ENCODE data around the gene LDLRAD3. TPM values are rescaled to one million over a fixed set of nuclear protein-coding genes. Genes with fewer than 3 reads are reported as not detected.

Gene LDLRAD3
- total RNA-seq, 1 donor from 2014 or later, result 28.5 TPM

GRCh38 chr11:36195496-36196354, 251.9 kb downstream of the LDLRAD3 start:
- no peak for DNase-seq (ENCODE audit: low spot score)
- Mint-ChIP-seq H3K4me3 (ENCODE audit: unreplicated experiment) (no peak overlapping the region), H3K9me3 (ENCODE audit: unreplicated experiment) (no peaks in the 10 kb centered on the region), H3K27ac (ENCODE audit: unreplicated experiment) (no peak overlapping the region), H3K4me1 (ENCODE audit: unreplicated experiment) (peaks cover 4% of the 10 kb centered on the region), H3K36me3 (ENCODE audit: low read depth, unreplicated experiment) (peaks cover 6% of the 10 kb centered on the region), H3K27me3 (ENCODE audit: unreplicated experiment) (peaks cover 2% of the 10 kb centered on the region)
- no peak for TF ChIP-seq CTCF (IDR thresholded peaks at IDR 0.05; ENCODE audit: unreplicated experiment)

DNA sequence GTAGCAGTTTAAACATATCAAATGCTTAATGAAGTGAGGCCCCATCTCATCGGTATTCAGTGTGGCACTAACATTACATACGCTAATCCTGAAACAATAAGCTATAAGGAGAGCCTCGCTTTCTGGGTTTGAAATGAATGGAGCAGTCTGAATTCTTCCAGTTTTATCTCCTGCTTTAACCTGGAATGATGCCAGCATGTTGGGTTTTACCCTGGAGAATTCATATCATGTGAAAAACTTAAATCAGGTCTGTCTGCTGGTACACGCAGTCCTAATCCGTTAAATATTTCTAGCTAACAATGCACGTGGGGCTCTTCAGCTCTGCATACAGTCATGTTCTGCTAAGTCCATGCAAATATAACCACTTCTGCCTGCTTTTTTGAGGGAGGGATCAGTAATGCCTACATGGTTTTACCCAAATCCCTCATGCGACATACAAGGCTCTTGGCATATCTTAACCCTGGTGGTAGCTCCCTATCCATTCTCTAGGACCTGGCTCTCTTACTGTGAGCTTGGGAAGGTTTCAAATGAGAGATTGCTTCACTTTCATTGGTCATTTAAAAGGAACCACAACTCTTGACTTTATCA, 252.6 kb downstream of the LDLRAD3 start:
- peaks cover 6% of the 10 kb centered on the region for H3K36me3 Mint-ChIP-seq (ENCODE audit: low read depth, unreplicated experiment)

DNA sequence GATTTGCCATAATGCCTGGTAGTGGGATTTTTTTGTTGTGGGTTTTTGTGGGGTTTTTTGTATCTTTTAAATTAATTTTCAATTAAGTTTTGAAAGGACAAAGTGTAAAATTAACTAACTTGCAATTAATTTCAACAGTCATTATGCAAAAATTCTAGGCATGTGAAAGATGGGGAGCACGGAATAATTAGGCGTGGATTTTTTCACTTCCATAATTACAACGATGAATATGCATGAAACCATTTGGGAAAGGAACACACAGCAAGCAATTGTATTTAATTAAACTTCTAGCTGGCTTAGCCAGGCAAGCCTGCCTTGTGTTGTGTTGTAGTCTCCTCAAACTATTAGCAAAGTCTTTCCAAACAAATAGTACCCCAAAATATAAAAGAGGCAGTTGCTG, 257.5 kb downstream of the LDLRAD3 start:
- H3K27me3 Mint-ChIP-seq (ENCODE audit: unreplicated experiment), result peaks cover 2% of the 10 kb centered on the region
- no peaks in the 10 kb centered on the region for H3K4me1 Mint-ChIP-seq (ENCODE audit: unreplicated experiment)
- DNase-seq (ENCODE audit: low spot score), result no peak
- no peak for TF ChIP-seq CTCF (IDR thresholded peaks at IDR 0.05; ENCODE audit: unreplicated experiment)
- H3K27ac Mint-ChIP-seq (ENCODE audit: unreplicated experiment), result no peak overlapping the region
- no peaks in the 10 kb centered on the region for H3K9me3 Mint-ChIP-seq (ENCODE audit: unreplicated experiment)
- peaks cover 6% of the 10 kb centered on the region for H3K36me3 Mint-ChIP-seq (ENCODE audit: low read depth, unreplicated experiment)
- no peak overlapping the region for H3K4me3 Mint-ChIP-seq (ENCODE audit: unreplicated experiment)

More for the DNA sequence above, 252.6 kb downstream of the LDLRAD3 start:
- H3K27me3 Mint-ChIP-seq (ENCODE audit: unreplicated experiment), result peaks cover 2% of the 10 kb centered on the region
- no peak overlapping the region for H3K4me3 Mint-ChIP-seq (ENCODE audit: unreplicated experiment)
- peaks cover 3% of the 10 kb centered on the region for H3K4me1 Mint-ChIP-seq (ENCODE audit: unreplicated experiment)
- H3K27ac Mint-ChIP-seq (ENCODE audit: unreplicated experiment), result no peak overlapping the region
- DNase-seq (ENCODE audit: low spot score), result no peak
- TF ChIP-seq CTCF (IDR thresholded peaks at IDR 0.05; ENCODE audit: unreplicated experiment), result no peak
- no peaks in the 10 kb centered on the region for H3K9me3 Mint-ChIP-seq (ENCODE audit: unreplicated experiment)

GRCh38 chr11:36205536-36205935, 261.7 kb downstream of the LDLRAD3 start:
- Mint-ChIP-seq H3K36me3 (ENCODE audit: low read depth, unreplicated experiment) (no peaks in the 10 kb centered on the region), H3K9me3 (ENCODE audit: unreplicated experiment) (no peaks in the 10 kb centered on the region), H3K27ac (ENCODE audit: unreplicated experiment) (no peak overlapping the region), H3K4me1 (ENCODE audit: unreplicated experiment) (no peaks in the 10 kb centered on the region), H3K4me3 (ENCODE audit: unreplicated experiment) (no peak overlapping the region), H3K27me3 (ENCODE audit: unreplicated experiment) (peaks cover under 1% of the 10 kb centered on the region)
- no peak for DNase-seq (ENCODE audit: low spot score)
- TF ChIP-seq CTCF (IDR thresholded peaks at IDR 0.05; ENCODE audit: unreplicated experiment), result no peak

GRCh38 chr11:36210529-36210928, 266.7 kb downstream of the LDLRAD3 start:
- TF ChIP-seq CTCF (IDR thresholded peaks at IDR 0.05; ENCODE audit: unreplicated experiment), result no peak
- DNase-seq (ENCODE audit: low spot score), result no peak
- no peak overlapping the region for H3K27ac Mint-ChIP-seq (ENCODE audit: unreplicated experiment)
- no peaks in the 10 kb centered on the region for H3K36me3 Mint-ChIP-seq (ENCODE audit: low read depth, unreplicated experiment)
- no peaks in the 10 kb centered on the region for H3K4me1 Mint-ChIP-seq (ENCODE audit: unreplicated experiment)
- H3K4me3 Mint-ChIP-seq (ENCODE audit: unreplicated experiment), result no peak overlapping the region
- no peaks in the 10 kb centered on the region for H3K9me3 Mint-ChIP-seq (ENCODE audit: unreplicated experiment)
- peaks cover 2% of the 10 kb centered on the region for H3K27me3 Mint-ChIP-seq (ENCODE audit: unreplicated experiment)
